ENCODE data around the gene SAMD4A.

DNA sequence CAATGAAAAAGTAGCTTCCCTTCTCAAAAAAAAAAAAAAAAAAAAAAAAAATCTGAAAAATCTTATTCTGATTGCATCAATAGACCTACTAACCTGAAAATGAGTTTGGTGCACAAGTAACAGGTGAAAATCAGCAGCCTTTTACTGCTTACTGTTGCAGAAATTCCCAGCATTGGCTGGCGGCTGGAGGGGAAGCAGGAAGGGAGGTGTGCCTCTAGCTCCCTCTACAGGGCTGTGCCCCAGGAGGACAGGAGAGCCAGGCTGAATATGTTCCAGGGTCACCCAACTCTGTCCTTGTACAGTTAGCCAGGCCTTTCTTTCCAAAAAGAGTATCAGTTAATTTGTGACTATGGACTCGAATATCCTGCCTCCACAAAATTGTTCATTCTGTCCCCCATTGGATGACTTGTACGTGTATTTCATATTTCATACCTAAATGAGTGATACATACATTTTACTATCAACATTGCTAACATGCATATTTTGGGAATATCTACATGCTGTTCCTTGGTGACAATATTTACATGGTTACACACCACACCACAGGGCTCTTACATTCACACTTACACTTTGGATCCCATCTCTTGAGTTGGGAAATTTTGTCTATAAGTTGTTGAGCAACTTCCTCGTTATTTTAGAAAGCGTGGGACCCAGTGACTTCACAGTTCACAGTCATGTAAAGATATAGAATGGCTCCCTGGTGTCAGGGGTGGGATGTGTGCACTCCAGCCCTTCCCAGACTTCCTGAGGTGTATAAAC is 124.8 kb downstream of the SAMD4A start:
- TF ChIP-seq, protein P1, sequence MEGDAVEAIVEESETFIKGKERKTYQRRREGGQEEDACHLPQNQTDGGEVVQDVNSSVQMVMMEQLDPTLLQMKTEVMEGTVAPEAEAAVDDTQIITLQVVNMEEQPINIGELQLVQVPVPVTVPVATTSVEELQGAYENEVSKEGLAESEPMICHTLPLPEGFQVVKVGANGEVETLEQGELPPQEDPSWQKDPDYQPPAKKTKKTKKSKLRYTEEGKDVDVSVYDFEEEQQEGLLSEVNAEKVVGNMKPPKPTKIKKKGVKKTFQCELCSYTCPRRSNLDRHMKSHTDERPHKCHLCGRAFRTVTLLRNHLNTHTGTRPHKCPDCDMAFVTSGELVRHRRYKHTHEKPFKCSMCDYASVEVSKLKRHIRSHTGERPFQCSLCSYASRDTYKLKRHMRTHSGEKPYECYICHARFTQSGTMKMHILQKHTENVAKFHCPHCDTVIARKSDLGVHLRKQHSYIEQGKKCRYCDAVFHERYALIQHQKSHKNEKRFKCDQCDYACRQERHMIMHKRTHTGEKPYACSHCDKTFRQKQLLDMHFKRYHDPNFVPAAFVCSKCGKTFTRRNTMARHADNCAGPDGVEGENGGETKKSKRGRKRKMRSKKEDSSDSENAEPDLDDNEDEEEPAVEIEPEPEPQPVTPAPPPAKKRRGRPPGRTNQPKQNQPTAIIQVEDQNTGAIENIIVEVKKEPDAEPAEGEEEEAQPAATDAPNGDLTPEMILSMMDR (IDR thresholded peaks at IDR 0.05; ENCODE audit: low read length): peak; percentile 77
- no peak for TF ChIP-seq EZH2 (IDR thresholded peaks at IDR 0.05; ENCODE audit: borderline replicate concordance, low read length)

Data from OCI-LY1 (cell line).